COLO668 (cell line): Measurements from ENCODE around the gene BIN1.

Experiments used
- DNase-seq: peaks from one replicate; lab custom pipeline; 2025; ENCODE audit not compliant: unreplicated experiment; lab: John Stamatoyannopoulos, UW

BIN1 gene, protein sequence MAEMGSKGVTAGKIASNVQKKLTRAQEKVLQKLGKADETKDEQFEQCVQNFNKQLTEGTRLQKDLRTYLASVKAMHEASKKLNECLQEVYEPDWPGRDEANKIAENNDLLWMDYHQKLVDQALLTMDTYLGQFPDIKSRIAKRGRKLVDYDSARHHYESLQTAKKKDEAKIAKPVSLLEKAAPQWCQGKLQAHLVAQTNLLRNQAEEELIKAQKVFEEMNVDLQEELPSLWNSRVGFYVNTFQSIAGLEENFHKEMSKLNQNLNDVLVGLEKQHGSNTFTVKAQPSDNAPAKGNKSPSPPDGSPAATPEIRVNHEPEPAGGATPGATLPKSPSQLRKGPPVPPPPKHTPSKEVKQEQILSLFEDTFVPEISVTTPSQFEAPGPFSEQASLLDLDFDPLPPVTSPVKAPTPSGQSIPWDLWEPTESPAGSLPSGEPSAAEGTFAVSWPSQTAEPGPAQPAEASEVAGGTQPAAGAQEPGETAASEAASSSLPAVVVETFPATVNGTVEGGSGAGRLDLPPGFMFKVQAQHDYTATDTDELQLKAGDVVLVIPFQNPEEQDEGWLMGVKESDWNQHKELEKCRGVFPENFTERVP

DNA sequence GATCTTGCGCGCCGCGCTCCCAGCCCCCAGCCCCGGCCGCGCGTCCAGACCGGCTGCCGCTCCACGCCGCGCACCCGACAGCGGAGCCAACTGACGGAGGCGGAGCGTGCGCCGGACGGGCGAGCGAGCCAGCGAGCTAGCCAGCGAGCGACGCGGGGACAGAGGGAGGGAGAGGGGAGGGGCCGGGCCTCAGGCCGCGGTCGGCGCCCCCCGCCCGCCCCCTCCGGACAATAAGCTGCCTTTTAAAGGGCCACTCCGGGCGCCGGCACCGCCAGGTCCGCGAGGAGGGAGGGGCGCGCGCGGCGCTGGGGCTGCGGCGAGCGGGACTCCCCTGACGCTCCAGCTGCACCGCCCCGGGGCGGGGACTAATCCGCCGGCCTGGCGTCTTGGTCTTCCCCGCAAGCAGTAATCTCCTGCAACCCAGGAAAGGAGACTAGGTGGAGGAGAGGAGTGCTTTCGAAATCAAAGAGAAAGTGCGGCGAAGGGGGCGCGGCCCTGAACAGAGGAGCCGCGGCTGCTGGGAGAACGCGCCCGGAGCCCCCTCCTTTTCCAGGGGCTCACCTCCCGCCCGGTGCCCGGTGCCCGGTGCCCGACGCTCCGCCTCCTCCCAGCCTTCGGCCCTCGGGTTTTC lies at the start of gene BIN1:
Gene BIN1 (minus strand): TSS at position 164 of the 631 bp plus-strand sequence. CDS start 211 bp downstream, outside the sequence.
- DNase-seq = peak; percentile 92

DNA sequence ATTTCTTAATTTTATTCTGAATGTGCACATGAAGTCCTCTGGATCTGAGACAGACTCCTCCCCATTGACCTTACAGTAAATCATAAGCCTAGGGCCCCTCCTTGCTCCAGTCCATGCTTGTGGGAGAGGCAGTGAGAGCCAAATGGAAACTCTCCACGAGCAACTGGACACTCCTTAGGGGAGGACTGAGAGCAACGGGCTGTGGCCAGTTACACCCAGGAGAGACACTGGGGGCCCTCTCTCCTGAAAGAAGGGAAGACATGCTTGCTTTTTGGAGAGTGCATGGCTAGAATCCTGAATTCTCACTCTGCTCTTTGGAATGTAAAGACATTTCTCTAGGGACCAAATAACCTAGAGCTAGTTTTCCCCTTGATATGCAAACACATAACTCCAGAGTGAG lies 49.0 kb upstream of the BIN1 start:
- no peak for DNase-seq

DNA sequence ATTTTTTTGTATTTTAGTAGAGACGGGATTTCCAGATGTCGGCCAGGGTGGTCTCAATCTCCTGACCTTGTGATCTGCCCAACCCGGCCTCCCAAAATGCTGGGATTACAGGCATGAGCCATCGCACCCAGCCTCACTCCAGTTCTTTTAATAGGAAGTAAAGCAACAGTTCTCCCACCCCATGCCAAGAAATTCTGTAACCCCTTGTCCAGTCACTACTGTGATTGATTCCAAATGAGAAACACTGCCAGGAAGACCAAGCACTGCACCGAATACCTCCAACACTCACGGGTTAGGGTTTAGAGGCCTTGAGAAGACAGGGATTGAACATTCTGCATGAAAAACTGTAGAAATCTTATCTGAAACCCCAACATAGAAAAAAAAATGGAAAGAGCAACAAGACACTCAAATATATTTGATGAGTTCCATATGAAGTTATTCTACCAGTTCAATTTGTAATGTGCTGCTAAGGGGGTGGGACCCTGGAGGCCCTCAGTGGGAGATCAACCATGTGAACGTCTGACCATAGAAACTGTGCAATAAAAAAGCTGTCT lies 48.2 kb upstream of the BIN1 start:
- no peak for DNase-seq

DNA sequence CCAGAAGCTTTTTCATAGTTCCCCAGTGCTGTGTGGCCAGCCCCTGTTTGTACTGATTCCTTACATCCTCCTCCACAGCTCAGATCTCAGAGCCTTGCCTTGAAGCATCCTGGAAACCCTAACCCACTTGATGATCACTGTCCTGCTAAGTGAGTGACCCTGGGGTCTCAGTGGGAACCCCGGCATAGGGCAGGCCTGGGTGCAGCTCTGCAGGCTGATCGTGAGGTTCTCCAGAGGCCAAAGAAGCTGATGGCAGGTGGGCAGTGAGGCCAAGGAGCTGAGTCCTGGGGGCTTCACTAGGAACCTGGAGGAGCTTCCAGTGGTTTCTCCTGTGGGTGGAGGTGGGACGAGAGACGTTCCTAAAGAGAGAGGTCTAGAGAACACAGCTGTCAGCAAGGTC lies 47.4 kb upstream of the BIN1 start:
- no peak for DNase-seq

DNA sequence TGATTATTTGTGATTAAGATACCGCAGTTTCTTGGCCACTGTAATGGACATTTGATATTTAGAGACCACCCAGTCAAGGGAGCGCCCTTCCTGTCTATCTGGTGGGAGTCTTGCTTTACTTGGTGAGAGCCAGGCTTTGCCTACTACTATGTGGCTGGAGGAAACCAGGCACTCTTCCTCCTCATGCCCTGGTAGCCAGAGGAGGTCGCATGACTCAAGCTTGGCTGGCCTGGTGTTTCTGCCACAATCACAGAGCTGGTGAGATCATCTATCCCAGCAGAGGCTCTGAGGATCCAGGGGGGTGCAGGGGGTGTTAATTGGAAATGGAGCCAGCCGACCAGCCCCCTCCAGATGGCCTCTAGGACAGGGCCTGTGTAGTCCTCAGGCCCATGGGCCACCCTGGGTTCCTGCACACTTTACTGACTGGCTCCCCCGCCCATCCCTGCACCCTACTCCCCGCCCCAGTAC lies 46.8 kb upstream of the BIN1 start:
- DNase-seq = no peak

DNA sequence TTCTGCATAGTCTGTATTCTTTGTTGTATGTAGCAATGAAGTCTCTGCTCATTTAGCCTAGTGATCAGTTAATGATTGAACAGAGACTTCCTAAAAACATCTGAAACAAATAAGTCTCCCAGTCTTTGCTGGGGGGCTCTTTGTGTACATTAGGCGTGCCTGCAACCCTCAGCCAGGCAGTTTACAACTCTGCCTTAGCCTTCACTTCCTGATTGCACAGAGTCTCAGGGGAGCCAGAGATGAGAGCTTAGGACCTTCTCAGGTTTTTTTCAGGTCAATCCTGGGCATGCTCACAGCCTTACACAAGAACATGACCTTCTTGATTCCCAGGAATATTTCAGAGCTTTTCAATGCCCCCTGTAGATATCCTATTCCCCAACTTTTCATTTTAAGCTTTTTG lies 44.0 kb upstream of the BIN1 start:
- DNase-seq = no peak

DNA sequence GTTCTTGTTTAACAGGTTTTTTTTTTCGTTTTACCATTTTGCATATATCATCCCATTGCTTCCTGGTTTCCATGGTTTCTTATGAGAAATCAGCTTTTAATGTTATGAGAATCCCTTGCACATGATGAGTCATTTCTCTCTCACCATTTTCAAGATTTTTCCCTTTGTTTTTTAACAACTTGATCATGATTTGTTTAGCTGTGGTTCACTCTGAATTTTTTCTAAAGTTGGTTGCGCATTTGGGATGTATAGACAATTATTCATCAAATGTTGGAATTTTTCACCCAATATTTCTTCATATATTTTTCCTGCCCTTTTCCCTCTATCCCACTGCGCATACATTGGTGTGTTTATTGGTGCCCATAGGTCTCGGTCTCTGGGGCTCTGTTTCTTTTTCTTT lies 42.4 kb upstream of the BIN1 start:
- DNase-seq = no peak

DNA sequence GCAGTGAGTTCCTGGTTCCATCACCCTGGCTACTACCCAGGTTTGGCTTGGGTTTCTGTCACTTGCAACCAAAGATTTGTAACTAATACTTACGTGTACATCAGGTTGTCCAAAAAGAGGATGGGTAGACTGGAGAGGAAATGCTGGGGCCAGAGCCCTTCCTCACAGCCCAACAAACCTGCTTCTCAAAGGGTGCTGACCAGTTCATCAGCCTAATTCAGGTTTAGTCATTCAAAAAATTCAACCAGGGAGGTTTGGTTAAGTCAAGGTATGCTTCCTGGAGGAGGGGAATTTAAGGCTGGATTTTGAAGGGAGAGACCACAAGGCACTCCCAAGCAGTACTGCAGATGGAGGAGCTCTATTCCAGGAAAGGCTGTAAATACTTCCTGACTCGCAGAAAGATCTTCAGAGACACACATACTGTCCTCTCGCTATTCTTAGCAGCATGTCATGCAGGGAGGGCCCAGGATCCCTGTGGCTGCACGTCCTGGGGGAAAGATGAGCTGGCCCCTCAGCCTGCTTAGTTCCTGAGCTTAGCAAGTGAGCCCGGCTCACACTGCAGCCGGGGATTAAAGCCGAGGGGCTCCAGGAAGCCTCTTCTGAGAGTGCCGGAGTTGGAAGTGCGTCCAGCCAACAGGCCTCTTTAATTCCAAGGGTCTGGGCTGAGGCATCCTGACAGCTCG lies 40.0 kb upstream of the BIN1 start:
- no peak for DNase-seq

DNA sequence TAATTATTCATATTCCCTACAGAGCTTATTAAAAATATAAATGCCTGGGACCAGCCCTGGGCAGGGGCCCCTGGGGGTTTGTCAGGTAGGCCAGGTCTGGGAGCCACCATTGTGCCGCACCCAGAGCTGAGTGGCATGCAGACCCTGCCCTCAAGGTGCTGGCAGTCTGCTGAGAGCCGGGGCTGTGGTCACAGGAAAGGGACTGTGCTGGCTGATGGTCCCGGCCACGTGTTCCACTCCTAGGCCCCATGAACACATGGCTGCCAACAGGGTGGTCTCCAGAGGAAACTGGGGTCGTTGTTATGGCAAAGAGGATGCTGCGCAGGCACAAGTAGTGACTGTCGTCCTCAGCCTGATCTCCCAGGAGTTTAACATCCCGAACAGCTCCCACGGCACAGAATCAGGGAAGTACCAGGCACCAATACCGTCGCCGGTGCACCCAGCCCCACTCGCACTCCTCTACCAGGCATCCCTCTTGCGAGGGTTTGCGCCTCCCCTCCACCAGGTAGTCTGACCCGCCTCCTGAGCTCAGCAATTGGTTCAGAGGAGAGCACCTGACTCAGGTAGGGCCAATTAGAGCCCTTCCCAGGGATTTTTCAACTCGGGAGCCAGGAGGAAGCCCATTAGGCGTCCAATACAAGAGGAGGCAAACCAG lies 39.2 kb upstream of the BIN1 start:
- DNase-seq = no peak

DNA sequence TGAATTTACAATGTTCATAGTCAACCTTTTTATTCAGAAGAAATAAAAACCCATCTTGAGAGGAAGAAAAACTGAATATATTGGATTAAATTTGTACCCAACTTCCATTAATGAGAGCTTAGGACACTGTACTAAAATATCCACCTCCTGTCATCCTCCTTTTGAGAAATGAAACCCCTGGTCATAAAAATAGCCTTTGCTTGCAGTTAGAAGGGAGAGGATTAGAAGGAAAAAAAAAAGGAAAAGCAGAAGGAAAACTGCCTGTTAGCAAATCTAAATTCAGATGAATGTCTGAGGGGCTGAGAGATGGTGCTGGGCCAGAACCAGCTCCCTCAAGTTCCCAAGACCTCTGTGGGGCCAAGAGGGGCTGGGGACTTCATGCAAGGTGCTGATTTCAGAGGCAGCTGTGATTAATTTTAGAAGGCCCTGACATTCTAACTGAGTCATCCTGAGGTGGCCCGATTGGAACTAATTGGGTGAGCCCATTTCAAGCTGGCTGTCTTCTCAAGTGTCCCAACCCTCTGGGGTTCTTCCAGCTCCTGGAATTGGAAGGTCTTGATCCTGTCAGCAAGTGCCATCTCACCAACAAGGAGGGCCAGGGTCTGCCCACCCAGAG lies 38.4 kb upstream of the BIN1 start:
- DNase-seq = no peak

DNA sequence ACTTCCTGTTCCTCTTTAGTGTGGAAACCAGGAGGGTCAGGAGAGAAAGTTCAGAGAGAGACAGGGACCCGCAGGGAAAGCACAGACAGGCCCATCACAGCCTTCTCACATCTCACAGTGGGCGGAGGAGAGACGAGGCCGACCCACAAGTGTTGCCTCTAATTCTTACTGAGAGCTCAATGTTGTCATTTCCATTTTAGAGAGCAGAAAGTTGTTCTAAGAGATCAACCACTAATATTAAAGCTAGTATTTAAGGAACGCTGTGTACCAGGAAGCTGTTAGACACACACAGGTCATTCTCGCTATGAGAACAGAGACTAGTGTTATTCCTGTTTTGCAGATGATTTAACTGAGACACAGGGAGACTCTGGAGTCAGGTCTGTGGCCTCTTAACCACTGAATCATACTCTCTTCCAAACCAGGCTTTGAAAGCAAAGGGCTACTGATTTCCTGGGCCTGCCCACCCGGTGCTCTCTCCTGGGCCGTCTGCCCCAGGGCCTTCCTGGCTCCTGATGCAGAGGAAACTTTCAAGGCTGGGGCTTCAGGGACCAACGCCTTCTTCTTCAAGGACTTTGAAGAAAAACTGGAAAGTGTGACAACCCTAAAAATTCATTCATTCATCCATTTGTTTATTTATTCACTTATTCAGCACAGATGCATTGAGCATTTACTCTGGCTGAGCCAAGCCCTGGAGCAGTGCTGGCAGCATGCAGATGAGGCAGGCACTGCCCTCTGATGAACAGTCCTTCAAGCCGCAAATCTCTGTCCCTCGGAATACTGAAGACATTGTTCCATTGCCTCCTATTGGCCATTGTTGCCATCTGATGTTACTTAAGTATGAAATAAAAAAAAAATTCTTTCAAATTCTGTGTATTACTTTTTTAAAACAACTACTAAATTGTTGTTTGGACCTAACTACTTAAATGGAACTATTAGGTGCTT lies 37.2 kb upstream of the BIN1 start:
- DNase-seq = no peak

DNA sequence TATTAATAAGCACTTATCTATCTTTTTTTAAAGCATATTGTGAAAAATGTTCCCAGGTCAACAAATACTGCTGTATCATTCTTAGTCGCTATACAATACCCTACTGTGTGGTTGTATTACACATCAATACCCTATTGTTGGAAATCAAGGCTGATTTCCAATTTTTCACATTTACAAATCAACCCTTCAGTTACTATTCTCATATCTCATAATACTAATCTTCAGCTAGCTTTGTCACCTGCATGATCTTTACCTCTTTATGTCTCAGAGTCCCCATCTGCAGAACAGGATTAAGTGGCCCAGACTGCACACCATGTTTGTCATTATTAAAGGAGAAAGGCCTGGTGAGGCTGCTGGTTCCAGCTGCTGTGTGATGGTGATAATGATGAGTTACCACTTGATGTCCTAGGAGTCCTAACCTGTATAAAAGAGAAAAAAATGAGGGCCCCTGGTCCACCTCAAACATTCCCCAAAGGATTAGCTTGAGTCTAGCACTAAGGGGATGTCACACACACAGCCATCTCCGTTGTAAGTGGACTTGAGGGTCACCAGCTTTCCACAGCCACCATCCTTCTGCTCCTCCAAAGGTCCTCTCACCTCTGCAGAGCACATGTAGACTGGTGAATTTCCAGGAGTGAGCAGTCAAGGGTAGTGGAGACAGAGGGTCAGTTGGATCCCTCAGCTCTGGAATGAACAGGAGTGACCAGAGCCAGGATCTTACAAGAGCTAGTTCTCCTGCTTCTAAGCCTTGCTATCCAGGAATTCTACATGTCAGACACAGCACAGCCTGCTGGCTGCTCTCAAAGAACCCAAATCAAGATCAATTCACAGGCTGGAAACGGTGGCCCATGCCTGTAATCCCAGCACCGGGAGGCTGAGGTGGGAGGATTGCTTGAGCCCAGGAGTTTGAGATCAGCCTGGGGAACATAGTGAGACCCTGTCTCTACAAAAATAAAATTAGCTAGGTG lies 36.0 kb upstream of the BIN1 start:
- DNase-seq = no peak

DNA sequence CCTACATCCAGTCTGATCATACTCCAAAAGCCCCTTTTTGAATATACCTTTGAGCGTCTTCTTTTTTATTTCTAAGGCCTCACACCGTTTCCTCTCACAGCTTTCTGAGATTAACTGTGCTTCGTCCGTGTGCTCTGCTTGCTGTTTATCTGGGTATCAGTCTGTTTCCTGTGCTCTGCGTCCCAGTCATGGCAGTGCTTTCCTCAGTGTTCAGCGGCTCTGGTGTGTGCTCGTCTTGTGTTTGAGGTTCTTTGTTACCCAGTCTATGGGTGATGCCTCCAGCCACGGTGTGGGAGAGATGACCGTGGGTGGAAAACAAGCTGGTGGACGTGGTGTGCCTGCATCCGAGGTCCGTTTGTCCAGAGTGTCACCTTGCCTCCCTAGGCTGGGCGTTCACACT lies 33.6 kb upstream of the BIN1 start:
- DNase-seq = no peak

DNA sequence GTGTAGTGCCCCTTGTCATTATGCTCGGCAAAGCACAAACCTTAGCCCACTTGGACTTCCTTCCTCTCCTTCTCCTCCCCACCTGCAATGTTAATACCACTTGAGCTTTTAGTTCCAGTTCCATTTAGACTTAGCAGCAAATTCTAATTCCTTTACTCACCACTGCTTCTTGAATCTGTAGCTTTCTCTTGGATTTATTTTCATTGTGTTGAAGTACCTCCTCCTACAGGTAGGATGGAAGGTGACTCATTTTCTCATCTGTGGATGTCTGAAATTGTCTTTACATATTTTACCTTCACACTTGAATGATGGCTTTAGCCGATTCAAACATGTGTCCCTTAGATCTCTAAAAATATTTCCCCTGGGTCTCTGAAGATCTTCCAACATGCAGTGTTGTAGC lies 32.8 kb upstream of the BIN1 start:
- no peak for DNase-seq

DNA sequence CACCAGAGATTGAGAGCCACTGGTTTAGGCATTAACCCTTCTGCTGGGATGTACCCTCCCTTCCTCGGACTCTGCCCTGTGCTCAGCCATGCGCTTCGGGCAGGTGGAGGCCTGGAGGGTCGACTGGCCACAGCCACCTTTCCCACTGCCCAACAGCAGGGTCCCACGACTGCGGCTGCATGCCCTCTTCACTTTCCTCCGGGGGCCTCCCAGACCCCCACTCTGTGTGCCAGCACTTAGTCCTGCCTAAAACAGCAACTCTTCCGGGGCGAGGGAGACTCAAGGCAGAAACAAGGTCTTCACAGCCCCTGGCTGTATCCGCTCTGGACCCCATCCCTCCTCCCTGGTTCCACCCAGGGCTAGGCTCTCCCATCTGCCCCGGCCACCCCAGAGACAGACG lies 31.3 kb upstream of the BIN1 start:
- DNase-seq = no peak

DNA sequence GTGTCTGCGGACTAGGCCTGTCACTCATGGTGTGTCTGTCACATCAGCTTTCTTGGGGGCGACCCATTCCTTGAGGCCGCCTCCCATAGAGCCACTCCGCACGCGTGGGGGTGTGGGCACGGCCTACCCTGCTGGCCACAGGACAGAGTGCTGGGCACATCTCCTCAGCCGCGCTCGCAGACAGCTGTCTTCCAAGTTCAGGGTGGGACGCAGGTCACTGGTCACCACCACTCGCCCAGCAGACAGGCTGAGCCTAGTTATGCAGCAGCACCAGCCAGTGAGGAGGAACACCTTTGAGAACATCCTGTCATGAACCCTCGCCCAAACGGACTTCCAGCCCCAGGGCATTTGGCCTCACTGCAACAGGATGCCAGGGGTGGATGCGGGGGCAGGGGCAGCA lies 30.8 kb upstream of the BIN1 start:
- DNase-seq = no peak

DNA sequence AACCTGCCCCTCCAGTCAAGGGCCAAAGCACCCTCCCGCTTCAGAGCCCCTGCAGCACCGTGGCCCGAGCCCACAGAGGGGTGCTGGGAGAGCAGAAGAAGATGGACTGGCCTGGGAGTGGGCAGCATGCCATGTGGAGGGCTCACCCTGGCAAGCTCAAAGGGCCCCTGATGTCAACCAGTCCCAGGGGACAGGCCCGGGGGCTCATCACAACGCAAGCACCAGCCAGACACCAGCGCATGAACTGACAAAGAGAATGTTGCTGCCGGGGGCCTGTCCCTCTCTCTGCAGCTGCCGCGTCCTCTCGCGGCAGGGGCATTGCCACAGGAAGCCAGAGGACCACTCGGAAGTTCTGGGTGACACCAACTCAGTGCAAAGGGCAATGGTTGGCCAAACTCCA lies 30.3 kb upstream of the BIN1 start:
- DNase-seq = no peak
